GM18511 (cell line): Measurements from ENCODE around the gene IFNA10.
"Not testable (repeated sequence)": the region's sequence is repeated elsewhere in the genome, so short reads cannot be mapped to it uniquely, and the experiment has no call there.

Source experiments
- ATAC-seq: cut with Tn5 transposase; IDR thresholded peaks from one replicate; pipeline ENCODE4 v1.9.1; 2021; ENCODE audit warnings: mild to moderate bottlenecking, moderate library complexity; ENCODE audit not compliant: unreplicated experiment

Gene IFNA10

DNA sequence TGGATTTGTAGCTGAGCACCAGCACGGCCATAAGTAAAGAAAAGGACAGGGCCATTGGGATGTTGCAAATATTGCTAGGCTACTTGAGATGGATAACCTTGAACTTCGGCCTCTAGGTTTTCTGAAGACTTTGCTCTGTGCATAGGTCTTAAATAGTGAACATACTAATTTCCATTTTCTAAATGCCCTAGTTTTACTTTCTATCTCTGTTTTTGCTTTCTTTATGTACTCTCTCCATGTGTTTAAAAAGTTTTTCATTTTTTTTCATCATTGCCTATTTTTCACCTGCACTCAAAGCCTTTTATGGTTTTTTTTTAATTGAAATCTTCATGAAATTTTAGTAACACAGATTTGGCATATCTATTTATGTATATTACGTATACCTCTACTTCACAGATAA lies at the start of gene IFNA10:
Gene IFNA10, minus strand, starts transcription at position 101 of the 400 bp plus-strand sequence. Its CDS starts 46 bp downstream, at position 55.
- not testable (repeated sequence) for ATAC-seq

DNA sequence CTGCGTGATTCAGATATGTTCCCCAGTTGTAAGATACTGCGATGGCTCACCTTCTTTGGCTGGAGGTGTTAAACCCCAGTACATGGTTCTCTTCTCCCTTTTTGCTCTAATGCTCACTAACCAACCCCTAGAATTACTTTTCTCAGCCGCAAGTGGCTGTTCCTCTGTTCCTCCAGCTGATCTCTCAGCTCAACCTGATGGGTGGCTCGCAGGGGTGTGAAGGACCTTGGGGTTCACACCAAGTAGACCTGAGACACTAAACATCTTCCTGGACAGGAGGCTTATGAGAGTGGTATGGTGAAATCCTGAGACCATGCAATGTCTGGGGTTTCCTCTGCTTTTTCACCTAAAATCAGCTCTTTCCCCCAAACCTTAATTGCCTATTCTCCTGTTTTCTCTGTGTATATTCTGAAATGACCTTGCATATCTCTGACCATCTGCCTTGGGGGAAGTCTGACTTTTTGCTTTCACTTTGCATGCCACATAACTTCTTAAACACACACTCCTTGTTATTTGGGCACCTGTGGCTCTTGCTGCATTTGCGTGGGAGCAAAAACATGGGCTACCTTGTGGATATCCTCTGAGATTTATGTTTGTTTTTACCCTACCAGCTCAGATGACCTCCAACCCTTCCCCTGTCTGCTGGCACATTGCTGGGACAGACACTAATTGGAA lies 48.7 kb upstream of the IFNA10 start:
- ATAC-seq, result no peak

DNA sequence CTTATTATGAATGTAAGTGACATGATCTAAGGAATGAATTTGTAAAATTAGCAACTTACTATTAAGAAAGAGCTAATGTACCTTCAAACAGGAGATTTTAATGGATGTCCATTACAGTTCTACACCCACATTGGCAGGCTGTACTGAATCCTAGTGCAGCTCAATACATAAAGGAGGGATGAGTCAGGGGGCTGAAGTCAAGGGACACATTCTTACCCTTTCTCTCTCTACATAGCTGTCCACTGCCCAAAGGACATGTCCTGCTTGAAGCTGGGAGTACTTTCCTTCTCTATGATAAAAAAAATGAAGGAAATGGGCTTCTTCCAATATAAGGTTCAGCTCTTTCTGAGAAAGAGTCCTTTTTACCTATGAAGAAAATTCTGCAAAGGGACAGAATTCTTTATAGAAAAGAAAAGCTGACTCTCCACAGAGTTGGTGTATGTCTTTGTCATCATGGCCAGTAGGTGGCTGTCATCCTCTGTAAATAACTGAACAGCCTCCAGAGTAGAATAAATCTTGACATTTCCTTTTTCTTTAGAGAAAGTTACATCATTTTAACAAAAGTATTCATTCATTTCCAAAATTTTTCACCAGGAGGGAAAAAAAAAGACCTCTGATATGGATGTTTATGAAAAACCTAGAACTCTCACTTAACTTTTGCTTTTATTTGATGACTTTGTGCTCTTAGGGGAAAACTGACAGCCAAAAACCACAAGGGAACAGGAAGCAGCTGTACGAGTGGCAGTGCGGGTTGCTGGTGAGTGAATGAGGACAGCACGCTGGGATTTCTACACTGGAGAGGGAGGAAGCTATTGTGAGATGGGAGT lies 46.0 kb upstream of the IFNA10 start:
- ATAC-seq, result peak; percentile 86

DNA sequence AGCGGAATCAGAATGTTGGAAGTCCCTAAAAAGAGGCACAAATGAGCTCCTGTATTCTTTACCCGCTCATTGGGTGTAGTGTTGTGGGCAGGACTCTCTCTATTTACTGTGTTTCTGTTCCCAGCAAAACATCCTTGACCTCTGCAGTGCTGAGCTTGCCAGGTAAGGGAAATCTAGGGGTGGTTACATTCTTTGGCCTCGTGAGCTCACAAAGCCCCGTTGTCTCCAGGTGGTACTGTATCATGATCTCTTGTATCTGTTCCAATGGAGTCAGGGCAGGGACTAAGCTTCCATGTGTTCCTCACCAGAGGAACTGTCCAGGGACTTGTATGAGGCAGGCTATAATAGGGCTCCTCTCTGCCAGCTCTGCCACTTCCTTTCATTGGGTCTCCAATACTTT lies 44.7 kb upstream of the IFNA10 start:
- ATAC-seq, result no peak

DNA sequence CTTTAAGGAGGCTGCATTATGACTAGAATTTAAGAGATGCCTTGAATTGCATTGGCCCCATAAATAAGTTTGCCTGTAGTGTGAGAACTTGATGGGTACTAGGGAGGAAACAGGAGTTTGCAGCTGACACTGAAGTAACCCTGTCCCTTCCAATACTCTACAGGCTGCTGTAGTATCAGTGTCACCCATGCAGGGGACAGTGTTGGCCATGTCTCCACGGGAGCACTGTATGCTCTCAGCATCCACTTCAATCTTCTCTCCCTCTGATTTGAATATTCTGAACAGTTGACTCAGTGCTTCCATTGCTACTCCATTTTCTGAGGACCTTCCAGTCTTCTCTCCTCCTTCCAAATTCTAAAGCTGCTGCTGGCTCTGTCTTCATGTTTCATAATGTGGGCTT lies 44.2 kb upstream of the IFNA10 start:
- no peak for ATAC-seq

DNA sequence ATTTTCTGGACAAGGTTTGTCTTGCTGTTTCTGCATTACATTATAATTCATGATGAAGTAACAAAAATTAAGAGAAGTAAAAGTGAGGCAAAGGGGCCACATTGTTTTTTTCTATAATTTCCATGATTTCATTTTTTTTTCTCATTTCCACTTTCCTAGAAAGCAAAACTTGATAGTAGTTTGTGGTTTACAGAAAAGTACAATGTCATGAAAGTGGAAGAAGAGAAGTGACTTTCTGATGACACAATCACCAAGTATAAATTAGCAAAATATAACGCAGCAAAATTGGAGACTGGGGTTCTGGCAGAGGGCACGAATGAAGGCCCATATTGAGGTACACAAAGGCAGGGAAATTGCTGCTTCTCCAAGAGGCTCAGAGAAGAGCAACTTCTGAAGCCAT lies 37.9 kb upstream of the IFNA10 start:
- peak; percentile 59 for ATAC-seq

DNA sequence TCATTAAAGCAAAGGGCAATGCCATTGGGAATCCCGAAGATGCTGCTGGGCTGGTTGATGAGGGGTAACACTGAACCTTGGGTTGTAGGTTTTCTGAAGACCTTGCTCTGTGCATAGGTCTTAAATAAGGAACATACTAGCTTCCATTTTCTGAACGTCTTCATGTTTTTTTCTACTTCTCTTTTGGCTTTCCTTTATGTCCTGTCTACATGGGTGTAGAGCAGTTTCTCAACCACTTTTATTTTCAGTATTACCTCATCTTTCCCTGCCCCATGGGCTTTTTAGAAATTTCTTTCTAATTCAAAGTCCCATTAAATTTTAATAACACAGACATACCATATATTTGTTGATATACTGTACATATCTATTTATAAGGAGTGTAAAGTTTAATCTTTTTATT lies 33.0 kb upstream of the IFNA10 start, which contains the start of gene IFNA14:
Gene IFNA14, minus strand, starts transcription at position 95 of the 400 bp plus-strand sequence. Its CDS starts 70 bp downstream, at position 25.
- no peak for ATAC-seq

DNA sequence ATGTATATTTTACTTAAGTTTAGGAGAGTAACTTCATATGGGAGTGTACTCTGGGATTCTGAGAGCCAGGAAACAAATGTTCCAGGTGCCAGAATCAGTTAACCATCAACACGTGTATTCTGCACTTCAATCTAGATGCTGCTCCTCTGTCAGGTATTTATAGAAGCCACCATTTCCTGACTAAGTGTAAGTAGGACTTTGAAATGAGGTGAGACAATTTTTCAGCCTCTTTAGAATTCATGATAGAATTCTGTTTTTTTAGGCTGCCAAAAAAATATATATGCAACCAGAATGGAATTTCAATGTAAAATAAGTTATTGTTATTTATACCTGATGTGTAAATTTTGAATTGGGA lies 29.4 kb upstream of the IFNA10 start:
- not testable (repeated sequence) for ATAC-seq

DNA sequence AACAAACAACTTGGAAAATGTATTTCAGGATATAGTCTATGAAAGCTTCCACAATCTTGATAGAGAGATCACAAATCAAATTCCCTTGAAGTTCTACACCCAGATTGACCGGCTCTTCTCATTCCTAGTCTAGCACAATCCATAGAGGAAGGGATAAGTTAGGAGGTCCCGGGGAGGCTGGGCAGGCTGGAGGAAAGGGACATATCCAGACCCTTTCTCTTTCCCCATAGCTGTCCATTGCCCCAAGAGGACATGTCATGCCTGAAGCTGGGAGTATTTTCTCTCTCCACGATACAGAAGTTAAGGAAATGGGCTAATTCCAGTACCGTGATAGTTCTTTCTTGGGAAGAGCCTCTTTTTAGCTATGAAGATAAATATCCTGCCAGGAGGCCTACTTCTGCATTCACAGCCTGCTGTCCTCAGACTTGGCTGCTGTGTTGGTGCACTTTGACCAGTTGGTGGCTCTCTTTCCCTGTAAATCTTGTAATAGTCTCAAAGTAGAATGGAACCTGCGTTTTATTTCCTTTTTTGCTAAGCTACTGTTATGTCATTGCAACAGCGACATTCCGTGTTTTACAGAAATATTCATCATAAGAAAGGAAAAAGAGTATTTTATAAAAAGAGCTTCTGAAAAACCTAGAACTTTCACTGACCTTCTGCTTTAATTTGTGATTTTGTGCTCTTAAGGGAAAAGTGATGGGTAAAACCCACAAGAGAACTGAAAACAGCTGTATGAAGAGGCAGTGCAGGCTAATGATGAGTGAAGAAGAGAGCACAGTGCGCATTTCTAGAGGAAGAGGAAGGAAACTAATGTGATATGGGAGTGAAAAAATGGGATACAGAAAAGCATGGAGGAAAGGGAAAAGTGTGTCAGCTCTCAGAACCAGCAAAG lies 28.8 kb upstream of the IFNA10 start:
- ATAC-seq, result peak; percentile 89

DNA sequence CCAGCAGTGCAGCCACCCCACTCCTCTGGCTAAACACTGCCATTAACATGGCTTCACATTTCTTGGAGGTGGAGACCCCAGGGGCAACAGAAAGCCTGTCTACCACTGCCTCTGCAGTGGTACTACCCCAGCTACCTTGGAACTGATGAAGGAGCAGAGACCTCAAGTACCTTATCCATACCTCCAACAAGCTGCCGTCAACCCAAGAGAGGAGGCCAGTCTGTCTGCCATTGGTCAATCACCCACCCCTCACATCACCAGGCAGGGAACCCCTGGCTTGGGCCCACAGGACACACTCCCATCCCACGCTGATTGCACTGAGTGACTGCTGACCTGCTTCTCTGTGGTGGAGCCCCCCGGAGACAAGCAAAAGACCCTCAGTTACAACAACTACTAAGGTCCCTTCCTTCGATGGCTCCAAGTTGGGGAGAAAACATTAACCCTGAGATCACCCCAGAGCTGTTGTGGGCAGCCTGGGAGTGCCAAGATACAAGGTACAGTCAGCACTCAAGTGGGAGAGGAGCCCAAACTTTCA lies 27.3 kb upstream of the IFNA10 start:
- no peak for ATAC-seq

DNA sequence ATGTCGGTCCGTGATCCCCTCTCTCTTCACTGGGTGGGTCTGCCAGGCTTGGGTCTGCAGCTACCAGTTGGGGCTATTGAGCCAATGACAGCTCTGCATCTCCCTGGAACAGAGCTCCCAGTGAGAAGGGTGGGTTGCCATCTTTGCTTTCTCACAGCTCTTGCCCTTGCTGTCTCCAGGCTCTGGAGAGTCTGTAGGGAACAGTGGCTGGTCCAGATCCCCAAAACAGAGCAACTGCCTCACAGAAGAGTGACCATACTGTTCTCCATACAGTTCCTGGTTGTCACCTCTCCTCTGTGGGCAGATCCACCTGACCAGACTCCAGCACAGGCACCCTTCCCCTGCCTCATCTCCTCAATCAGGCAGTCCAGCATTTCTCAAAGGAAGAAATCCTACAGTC lies 26.3 kb upstream of the IFNA10 start:
- ATAC-seq, result no peak

DNA sequence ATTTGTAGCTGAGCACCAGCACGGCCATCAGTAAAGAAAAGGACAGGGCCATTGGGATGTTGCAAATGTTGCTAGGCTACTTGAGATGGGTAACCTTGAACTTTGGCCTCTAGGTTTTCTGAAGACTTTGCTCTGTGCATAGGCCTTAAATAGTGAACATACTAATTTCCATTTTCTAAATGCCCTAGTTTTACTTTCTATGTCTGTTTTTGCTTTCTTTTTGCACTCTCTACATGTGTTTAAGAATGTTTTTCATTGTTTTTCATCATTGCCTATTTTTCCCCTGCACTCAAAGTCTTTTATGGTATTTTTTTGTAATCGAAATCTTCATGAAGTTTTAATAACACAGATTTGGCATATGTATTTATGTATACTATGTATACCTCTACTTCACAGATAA lies 21.2 kb upstream of the IFNA10 start, which contains the start of gene IFNA17:
Gene IFNA17, minus strand, starts transcription at position 101 of the 400 bp plus-strand sequence. Its CDS starts 49 bp downstream, at position 52.
- ATAC-seq, result no peak

DNA sequence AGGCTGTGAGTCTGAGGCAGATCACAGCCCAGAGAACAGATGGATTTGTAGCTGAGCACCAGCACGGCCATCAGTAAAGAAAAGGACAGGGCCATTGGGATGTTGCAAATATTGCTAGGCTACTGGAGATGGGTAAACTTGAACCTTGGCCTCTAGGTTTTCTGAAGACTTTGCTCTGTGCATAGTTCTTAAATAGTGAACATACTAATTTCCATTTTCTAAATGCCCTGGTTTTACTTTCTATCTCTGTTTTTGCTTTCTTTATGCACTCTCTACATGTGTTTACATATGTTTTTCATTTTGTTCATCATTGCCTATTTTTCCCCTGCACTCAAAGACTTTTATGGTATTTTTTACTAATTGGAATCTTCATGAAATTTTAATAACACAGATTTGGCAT lies 10.3 kb upstream of the IFNA10 start, which contains the start of gene IFNA16:
Gene IFNA16, minus strand, starts transcription at position 101 of the 400 bp plus-strand sequence. Its CDS starts 6 bp downstream, at position 95.
- ATAC-seq, result not testable (repeated sequence)

DNA sequence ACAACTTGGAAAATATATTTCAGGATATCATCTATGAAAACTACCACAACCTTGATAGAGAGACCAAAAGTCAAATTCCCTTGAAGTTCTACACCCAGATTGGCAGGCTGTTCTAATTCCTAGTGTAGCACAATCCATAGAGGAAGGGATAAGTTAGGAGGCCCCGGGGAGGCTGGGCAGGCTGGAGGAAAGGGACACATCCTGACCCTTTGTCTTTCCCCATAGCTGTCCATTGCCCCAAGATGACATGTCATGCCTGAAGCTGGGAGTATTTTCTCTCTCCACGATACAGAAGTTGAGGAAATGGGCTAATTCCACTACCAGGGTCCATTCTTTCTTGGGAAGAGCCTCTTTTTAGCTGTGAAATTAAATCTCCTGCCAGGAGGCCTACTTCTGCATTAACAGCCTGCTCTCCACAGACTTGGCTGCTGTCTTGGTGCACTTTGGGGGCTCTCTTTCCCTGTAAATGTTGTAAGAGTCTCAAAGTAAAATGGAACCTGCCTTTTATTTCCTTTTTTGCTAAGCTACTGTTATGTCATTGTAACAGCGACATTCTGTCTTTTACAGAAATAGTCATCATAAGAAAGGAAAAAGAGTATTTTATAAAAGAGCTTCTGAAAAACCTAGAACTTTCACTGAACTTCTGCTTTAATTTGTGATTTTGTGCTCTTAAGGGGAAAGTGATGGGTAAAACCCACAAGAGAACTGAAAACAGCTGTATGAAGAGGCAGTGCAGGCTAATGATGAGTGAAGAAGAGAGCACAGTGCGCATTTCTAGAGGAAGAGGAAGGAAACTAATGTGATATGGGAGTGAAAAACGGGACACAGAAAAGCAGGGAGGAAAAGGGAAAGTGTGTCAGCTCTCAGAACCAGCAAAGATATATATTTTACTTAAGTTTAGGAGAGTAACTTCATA lies 6.7 kb upstream of the IFNA10 start:
- ATAC-seq, result peak; percentile 75

DNA sequence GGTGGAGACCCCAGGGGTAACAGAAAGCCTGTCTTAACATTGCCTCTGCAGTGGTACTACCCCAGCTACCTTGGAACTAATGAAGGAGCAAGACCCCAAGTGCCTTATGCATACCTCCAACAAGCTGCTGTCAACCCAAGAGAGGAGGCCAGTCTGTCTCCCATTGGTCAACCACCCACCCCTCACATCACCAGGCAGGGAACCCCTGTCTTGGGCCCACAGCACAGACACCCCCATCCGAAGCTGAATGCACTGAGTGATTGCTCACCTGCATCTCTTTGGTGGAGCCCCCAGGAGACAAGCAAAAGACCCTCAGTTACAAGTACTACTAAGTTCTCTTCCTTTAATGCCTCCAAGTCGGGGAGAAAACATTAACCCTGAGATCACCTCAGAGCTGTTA lies 5.2 kb upstream of the IFNA10 start:
- not testable (repeated sequence) for ATAC-seq

DNA sequence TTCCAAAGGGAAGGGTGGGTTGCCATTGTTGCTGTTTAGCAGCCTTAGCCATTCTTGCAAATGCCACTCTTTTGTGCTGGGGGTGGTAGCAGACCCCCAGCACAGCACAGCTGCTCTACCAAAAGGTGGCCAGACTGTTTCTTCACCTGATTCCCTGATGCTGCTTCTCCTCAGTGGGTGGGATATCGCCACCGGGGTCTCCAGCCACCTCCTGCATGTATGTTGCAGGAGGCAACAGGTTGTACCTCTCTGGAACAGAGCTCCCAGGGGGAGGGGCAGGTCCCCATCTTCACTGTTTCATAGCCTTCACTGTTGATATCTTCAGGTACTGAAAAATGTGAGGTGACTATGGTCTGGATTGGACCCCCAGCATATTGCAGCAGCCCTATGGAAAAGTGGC lies 3.8 kb upstream of the IFNA10 start:
- not testable (repeated sequence) for ATAC-seq

DNA sequence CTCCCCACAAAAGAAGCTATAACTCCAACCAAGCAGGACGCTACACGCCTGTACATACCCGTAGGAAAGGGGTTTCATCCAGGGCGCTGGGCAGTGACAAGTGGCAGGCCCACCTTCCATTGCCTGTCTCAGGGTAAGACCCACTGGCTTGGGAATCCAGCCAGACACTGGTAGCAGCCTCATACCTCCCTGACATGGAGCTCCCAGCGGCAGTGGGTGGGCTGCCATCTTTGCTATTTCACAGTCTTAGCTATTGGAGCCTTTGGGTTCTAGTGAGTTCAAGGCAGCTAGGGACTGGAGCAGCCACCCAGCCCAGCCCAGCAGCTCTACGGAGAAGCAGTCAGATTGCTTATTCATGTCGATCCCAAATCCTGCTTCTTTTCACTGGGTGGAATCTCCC lies 3.4 kb upstream of the IFNA10 start:
- ATAC-seq, result no peak

DNA sequence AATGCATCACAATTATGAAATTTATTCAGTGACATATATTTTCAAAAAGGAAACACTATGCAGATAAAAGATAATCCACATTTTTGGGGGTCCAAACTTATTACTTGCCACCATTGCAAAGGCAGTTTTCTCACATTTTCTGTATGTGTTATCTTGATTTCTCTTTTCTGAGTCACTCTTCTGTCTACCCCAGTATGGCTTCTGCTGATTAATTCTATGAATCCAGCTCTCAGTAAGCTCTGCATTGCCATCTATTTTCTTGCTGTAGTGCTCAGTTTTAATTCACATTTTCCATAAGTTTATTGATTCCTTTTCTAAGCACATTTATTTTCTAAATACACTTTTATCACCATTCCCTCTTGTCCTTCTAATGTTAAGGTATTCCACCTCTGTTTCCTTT lies 1.7 kb downstream of the IFNA10 start:
- no peak for ATAC-seq

DNA sequence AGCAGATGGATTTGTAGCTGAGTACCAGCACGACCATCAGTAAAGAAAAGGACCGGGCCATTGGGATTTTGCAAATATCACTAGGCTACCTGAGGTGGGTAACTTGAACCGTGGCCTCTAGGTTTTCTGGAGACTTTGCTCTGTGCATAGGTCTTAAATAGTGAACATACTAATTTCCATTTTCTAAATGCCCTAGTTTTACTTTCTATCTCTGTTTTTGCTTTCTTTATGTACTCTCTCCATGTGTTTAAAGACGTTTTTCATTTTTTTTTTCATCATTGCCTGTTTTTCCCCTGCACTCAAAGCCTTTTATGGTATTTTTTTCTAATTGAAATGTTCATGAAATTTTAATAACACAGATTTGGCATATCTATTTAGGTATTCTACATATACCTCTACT lies 4.8 kb downstream of the IFNA10 start, which contains the start of gene IFNA7:
Gene IFNA7, minus strand, starts transcription at position 101 of the 400 bp plus-strand sequence. Its CDS starts 40 bp downstream, at position 61.
- ATAC-seq, result not testable (repeated sequence)
